Vagina (tissue), 2 donors: ENCODE measurements around the gene ABHD2. TPM values are rescaled to one million over a fixed set of nuclear protein-coding genes. Genes with fewer than 3 reads are reported as not detected.

Source experiments
- DNase-seq, 2 donors: peaks; one replicate each; pipeline ENCODE4 v3.0.0-alpha.2; 2017; ENCODE audit errors: extremely low spot score in 2 of 2
- H3K27ac ChIP-seq: fragments of 200-600 bp; sonication (generic); one replicate; pipeline ENCODE4 v1.5.1; 2019
- H3K27me3 ChIP-seq: fragments of 200-600 bp; sonication (generic); one replicate; pipeline ENCODE4 v1.5.1; 2019
- H3K36me3 ChIP-seq, 2 donors: fragments of 200-600 bp; sonication (generic); one replicate each; pipeline ENCODE4 v1.5.1; 2017 to 2019
- H3K4me1 ChIP-seq: fragments of 200-600 bp; sonication (generic); one replicate; pipeline ENCODE4 v1.5.1; 2019
- H3K4me3 ChIP-seq, 2 donors: fragments of 200-600 bp; sonication (generic); 1 replicate in 1 of 2; 2 replicates in 1 of 2; pipeline ENCODE4 v1.5.1; 2016 to 2019
- H3K9me3 ChIP-seq: fragments of 200-600 bp; sonication (generic); one replicate; pipeline ENCODE4 v1.5.1; 2019
- POLR2A ChIP-seq, 2 donors: fragments of 450-650 bp; IDR thresholded peaks; one replicate each; pipeline ENCODE4 v1.6.1; 2017; ENCODE audit warnings: antibody characterized with exemption in 2 of 2, mild to moderate bottlenecking in 2 of 2, moderate library complexity in 2 of 2
- POLR2AphosphoS5 ChIP-seq, 2 donors: sonication (generic); formaldehyde crosslinking; IDR thresholded peaks; one replicate each; pipeline ENCODE4 v1.9.0; 2017; ENCODE audit warnings: antibody characterized with exemption in 2 of 2, mild to moderate bottlenecking in 2 of 2, low read depth in 1 of 2; ENCODE audit not compliant: insufficient read depth in 1 of 2
- intact Hi-C: fragments of 100-400 bp; cut with DNase I; formaldehyde crosslinking; loops from one replicate; pipeline ENCODE4 v1.15.1; 2023
- total RNA-seq: library from RNA; depleted of rRNA; stranded (reverse); fragments of >200 nt; gene quantifications from one replicate; pipeline ENCODE4 v1.2.3, GENCODE V29; 2016
- TF ChIP-seq, protein P1 (sequence below), 3 experiments: fragments of 450-650 bp in 2 of 3; fragments of 200-600 bp in 1 of 3; sonication (generic) in 1 of 3; IDR thresholded peaks; one replicate each; pipeline ENCODE4 v1.5.1; 2017 to 2019; ENCODE audit warnings: antibody characterized with exemption in 3 of 3, mild to moderate bottlenecking in 2 of 3, moderate library complexity in 2 of 3

ABHD2 gene
- total RNA-seq, 1 donor from 2014 or later: 33.6 TPM

DNA sequence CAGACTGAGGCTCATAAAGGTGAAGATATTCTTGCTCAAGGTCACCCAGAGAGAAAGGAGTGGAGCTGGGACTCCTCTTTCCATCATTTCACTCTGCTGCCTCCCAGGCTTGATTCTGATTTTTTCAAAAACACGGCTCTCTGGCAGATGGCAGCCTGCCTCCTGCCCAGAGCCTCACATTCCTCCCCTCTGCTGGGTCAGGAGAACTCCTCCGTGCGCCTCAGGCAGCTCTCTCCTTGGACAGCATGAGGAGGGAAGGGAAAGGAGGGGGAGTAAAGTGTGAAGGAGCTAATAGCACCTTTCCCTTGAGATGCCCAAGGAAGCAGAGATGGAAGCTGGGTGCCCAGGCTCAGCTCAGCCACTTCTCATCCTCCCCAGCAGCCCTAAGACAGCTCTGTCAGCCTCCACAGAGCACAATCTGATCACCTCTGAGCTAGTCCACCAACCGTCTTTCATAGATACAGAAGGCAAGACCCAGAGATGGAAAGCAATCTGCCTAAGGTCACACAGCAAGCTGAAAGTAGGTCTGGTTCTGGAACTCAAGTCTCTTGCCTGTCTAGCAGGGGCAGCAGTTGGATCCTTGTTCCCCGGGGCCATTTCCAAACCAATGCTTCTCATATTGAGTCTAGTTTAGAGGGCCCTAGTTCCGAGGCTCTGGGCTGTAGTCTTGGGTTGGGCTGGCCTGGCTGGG is 129.6 kb downstream of the ABHD2 start:
- H3K27me3 ChIP-seq: no peaks in the 10 kb centered on the region
- intact Hi-C loops: no loop called here
- H3K36me3 ChIP-seq: no peaks in the 10 kb centered on the region

DNA sequence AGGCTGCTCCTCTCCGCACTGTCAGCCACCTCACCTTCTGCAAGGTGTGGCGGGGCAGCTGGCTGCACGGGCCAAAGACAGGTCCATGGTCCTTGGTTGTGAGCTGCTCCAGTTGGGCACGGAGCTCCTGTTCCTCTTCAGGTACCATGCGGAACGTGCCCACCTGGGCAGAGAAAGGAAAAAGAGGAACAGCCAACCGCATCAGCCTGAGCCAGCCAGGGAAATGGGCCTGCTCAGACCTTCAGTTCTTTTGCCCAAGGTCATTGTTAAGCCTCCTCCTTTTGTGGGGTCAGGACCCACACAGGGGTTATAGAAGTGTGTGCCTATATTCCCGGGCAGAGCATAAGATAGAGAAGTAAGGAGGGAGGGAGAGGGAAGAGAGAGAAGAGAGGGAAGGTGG is 130.3 kb downstream of the ABHD2 start:
- Histone ChIP-seq H3K9me3 (no peaks in the 10 kb centered on the region), H3K4me3 (no peak overlapping the region), H3K4me1 (no peaks in the 10 kb centered on the region), H3K27ac (no peak overlapping the region), H3K27me3 (no peaks in the 10 kb centered on the region), H3K36me3 (no peaks in the 10 kb centered on the region)
- intact Hi-C loops: no loop called here
- DNase-seq: no peak
- TF ChIP-seq POLR2AphosphoS5 (IDR thresholded peaks at IDR 0.05; ENCODE audit: insufficient read depth in 1 of 2, low read depth in 1 of 2) (no peak), POLR2A (IDR thresholded peaks at IDR 0.05) (no peak)
- TF ChIP-seq, protein P1, sequence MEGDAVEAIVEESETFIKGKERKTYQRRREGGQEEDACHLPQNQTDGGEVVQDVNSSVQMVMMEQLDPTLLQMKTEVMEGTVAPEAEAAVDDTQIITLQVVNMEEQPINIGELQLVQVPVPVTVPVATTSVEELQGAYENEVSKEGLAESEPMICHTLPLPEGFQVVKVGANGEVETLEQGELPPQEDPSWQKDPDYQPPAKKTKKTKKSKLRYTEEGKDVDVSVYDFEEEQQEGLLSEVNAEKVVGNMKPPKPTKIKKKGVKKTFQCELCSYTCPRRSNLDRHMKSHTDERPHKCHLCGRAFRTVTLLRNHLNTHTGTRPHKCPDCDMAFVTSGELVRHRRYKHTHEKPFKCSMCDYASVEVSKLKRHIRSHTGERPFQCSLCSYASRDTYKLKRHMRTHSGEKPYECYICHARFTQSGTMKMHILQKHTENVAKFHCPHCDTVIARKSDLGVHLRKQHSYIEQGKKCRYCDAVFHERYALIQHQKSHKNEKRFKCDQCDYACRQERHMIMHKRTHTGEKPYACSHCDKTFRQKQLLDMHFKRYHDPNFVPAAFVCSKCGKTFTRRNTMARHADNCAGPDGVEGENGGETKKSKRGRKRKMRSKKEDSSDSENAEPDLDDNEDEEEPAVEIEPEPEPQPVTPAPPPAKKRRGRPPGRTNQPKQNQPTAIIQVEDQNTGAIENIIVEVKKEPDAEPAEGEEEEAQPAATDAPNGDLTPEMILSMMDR (IDR thresholded peaks at IDR 0.05): no peak

More for the DNA sequence above, 129.6 kb downstream of the ABHD2 start:
- H3K9me3 ChIP-seq: no peaks in the 10 kb centered on the region
- no peak overlapping the region for H3K4me3 ChIP-seq
- no peak for TF ChIP-seq POLR2AphosphoS5 (IDR thresholded peaks at IDR 0.05; ENCODE audit: insufficient read depth in 1 of 2, low read depth in 1 of 2)
- TF ChIP-seq, protein P1 (IDR thresholded peaks at IDR 0.05): no peak
- no peaks in the 10 kb centered on the region for H3K4me1 ChIP-seq
- DNase-seq: no peak
- no peak overlapping the region for H3K27ac ChIP-seq

DNA sequence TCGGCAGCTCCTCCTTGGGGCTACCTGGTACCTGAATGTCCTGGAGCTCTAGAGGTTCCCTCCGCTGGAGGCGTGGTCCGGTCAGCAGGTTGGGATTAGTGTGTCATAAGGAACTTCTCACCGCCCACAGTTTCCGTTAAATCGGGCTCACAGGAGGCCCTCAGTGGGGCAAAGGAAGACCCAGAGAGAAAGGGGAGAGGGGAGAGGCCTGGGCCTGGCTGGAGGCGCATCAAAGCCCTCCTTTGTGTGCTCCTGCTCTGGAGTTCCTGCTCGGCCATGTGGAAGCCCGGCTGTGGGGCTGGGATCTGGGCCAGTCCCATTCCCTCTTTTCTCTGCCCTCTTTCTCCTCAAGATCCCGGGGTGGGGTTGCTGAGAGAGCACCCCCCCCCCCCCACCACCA is 133.3 kb downstream of the ABHD2 start, which contains the start of gene RLBP1:
RLBP1 (minus strand) TSS at position 37 of the 400 bp plus-strand sequence. CDS start 2,604 bp downstream, outside the sequence.
- no peak for DNase-seq
- TF ChIP-seq POLR2AphosphoS5 (IDR thresholded peaks at IDR 0.05; ENCODE audit: insufficient read depth in 1 of 2, low read depth in 1 of 2): no peak
- TF ChIP-seq, protein P1 (IDR thresholded peaks at IDR 0.05): no peak
- no peak for TF ChIP-seq POLR2A (IDR thresholded peaks at IDR 0.05)

DNA sequence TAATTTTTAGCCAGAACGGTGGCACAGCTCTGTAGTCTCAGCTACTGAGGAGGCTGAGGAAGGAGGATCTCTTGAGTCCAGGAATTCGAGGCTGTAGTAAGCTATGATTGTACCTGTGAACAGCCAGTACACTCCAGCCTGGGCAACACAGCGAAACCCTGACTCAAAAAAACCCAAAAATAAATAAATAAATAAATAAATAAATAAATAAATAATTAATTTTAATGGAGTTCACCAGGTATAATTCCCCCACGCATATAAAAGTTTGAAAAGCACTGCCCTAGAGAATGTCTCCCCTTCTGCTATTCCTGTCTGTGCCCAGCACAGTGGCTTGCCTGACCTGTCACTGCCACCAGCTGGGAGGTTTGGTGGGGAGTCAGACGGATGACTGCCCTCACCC is 137.3 kb downstream of the ABHD2 start:
- H3K4me1 ChIP-seq: no peaks in the 10 kb centered on the region
- H3K27me3 ChIP-seq: no peaks in the 10 kb centered on the region
- no peak overlapping the region for H3K27ac ChIP-seq
- H3K36me3 ChIP-seq: no peaks in the 10 kb centered on the region
- DNase-seq: no peak
- TF ChIP-seq POLR2AphosphoS5 (IDR thresholded peaks at IDR 0.05; ENCODE audit: insufficient read depth in 1 of 2, low read depth in 1 of 2) (no peak), POLR2A (IDR thresholded peaks at IDR 0.05) (no peak)
- TF ChIP-seq, protein P1 (IDR thresholded peaks at IDR 0.05): no peak
- no peaks in the 10 kb centered on the region for H3K9me3 ChIP-seq
- intact Hi-C loops: no loop called here
- no peak overlapping the region for H3K4me3 ChIP-seq

More for the DNA sequence above, 133.3 kb downstream of the ABHD2 start, which contains the start of gene RLBP1:
- no peak within 1 kb of the TSS for H3K27ac ChIP-seq
- H3K27me3 ChIP-seq: no peaks in the 10 kb centered on the region
- H3K9me3 ChIP-seq: no peaks in the 10 kb centered on the region
- no peak within 1 kb of the TSS for H3K4me3 ChIP-seq
- H3K36me3 ChIP-seq: no peaks in the 10 kb centered on the region
- H3K4me1 ChIP-seq: no peaks in the 10 kb centered on the region
- intact Hi-C loops: no loop called here
